ENCODE results near the gene DNAJB5. TPM values are rescaled to one million over a fixed set of nuclear protein-coding genes. Genes with fewer than 3 reads are reported as not detected.

The DNAJB5 gene
- total RNA-seq, 1 experiment from 2014 or later: 3.4 TPM

DNA sequence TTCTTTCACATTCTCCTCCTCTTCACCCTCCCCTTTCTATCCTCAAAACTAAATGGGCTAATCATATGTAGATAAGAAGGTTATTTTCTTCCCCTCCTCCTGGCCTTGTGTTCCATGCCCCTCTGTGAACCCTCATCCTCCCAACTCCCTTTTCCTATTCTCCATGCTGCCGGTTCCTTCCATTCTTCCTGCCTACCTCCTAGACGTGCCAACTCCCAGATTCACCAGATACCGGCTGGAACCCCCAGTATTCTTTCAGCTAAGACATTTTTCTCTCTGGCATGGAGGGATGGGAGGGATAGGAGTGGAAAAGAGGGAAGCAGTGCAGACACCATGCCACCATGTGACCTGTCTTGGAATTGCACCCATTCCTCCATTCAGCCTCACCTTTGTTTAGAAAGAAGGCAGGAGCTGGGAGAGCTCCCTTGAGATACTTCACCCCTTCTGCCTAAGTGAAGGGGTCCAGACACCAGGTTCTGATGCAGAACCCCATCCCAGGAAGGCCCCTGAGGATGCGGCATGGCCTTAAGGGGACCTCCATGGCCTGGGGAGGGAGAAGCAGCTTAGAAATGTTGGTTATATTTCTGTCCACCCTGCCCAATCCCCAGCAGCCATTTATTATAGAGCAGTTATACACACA lies 4.8 kb downstream of the DNAJB5 start:
- Histone ChIP-seq H3K4me1 (peaks cover 29% of the 10 kb centered on the region), H3K36me3 (ENCODE audit: control insufficient read depth, insufficient read depth, low read length) (no peaks in the 10 kb centered on the region), H3K9me3 (no peaks in the 10 kb centered on the region), H3K27me3 (replicated peaks; ENCODE audit: control insufficient read depth, insufficient read depth, low read length) (no peaks in the 10 kb centered on the region), H3K4me3 (ENCODE audit: low read depth, low read length) (no peak overlapping the region)
- POLR2A ChIA-PET: interaction anchor here (1.5 kb wide), 1 partner anchor 78 kb away, joined by 4 read pairs; the partner anchor contains the start of gene VCP
- no peaks in the 10 kb centered on the region for H3K27me3 Mint-ChIP-seq (ENCODE audit: insufficient read depth, unreplicated experiment)
- no TSS peak for BruUV-seq (replicated peaks)
- DNase-seq: peak; percentile 53 to 66
- CTCF ChIA-PET: interaction anchor here (0.7 to 2.9 kb wide), 11 partner anchors 10 to 319 kb away, joined by 3 to 48 read pairs (median 6); partner anchors contain the start of gene VCP
- no peaks in the 10 kb centered on the region for H3K9me3 Mint-ChIP-seq (ENCODE audit: unreplicated experiment)
- intact Hi-C loops (cut with micrococcal nuclease; ENCODE audit: unreplicated experiment): loop anchor here (1.0 to 2.0 kb wide), 2 partner anchors 56 to 95 kb away; no protein-coding TSS in a partner anchor
- no peak overlapping the region for H3K4me3 Mint-ChIP-seq (ENCODE audit: unreplicated experiment)
- H3K4me1 Mint-ChIP-seq (ENCODE audit: low read depth, unreplicated experiment): peaks cover 22% of the 10 kb centered on the region
- peaks cover 3% of the 10 kb centered on the region for H3K36me3 Mint-ChIP-seq (ENCODE audit: insufficient read depth, unreplicated experiment)
- TF ChIP-seq, protein P1, sequence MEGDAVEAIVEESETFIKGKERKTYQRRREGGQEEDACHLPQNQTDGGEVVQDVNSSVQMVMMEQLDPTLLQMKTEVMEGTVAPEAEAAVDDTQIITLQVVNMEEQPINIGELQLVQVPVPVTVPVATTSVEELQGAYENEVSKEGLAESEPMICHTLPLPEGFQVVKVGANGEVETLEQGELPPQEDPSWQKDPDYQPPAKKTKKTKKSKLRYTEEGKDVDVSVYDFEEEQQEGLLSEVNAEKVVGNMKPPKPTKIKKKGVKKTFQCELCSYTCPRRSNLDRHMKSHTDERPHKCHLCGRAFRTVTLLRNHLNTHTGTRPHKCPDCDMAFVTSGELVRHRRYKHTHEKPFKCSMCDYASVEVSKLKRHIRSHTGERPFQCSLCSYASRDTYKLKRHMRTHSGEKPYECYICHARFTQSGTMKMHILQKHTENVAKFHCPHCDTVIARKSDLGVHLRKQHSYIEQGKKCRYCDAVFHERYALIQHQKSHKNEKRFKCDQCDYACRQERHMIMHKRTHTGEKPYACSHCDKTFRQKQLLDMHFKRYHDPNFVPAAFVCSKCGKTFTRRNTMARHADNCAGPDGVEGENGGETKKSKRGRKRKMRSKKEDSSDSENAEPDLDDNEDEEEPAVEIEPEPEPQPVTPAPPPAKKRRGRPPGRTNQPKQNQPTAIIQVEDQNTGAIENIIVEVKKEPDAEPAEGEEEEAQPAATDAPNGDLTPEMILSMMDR (IDR thresholded peaks at IDR 0.05; ENCODE audit: insufficient read depth in 1 of 2, low read depth in 1 of 2, low read length in 1 of 2, severe bottlenecking in 1 of 2, unreplicated experiment in 1 of 2): peak; percentile 70 to 77
- no peak overlapping the region for H3K27ac Mint-ChIP-seq (ENCODE audit: unreplicated experiment)

DNA sequence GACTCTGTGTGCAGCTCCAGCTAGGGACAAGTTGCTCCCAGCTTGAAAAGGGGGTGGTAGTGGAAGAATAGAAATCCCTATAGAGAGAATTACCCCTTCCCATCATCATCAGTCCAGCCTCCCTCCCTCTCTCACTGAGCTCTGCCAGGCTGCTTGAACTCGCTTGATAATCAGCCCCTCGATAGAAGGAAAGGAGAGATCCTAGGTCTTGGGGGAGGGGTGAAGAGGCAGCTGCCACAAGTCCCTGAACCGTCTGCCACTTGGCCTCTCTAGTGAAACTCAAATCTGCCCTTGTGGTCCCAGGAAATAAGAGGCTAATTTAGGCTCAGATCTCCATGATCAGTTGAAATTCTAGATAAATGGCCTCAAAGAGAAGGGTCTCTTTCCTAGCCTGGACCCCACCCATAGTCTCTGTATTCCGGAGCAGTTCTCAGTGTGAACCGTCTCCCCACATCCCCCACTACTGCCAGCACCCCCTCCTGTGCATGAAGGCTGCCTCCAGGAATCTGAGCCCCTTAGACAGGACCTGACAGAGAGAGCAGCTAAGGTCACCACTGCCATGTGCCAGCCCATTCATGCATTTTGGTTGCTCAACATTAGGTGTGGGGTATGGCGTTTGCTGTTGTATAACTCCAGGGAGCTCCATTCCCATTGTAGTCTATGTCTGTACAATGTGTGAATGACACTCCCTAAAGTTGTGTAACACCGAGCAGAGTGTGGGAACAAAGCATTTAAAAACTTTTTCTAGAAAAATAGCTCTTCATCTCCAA lies 5.5 kb downstream of the DNAJB5 start:
- H3K9me3 Mint-ChIP-seq (ENCODE audit: unreplicated experiment): no peaks in the 10 kb centered on the region
- Histone ChIP-seq H3K4me3 (ENCODE audit: low read depth, low read length) (no peak overlapping the region), H3K36me3 (ENCODE audit: control insufficient read depth, insufficient read depth, low read length) (no peaks in the 10 kb centered on the region), H3K27me3 (replicated peaks; ENCODE audit: control insufficient read depth, insufficient read depth, low read length) (no peaks in the 10 kb centered on the region), H3K9me3 (no peaks in the 10 kb centered on the region), H3K4me1 (peaks cover 29% of the 10 kb centered on the region)
- ChIA-PET POLR2A (interaction anchor here (1.5 kb wide), 1 partner anchor 77 kb away, joined by 4 read pairs; the partner anchor contains the start of gene VCP), CTCF (interaction anchor here (0.7 to 2.9 kb wide), 11 partner anchors 10 to 320 kb away, joined by 3 to 48 read pairs (median 6); partner anchors contain the start of gene VCP)
- intact Hi-C loops (cut with micrococcal nuclease; ENCODE audit: unreplicated experiment): loop anchor here (1.0 to 2.0 kb wide), 2 partner anchors 56 to 96 kb away; no protein-coding TSS in a partner anchor
- H3K4me1 Mint-ChIP-seq (ENCODE audit: low read depth, unreplicated experiment): peaks cover 19% of the 10 kb centered on the region
- no peaks in the 10 kb centered on the region for H3K27me3 Mint-ChIP-seq (ENCODE audit: insufficient read depth, unreplicated experiment)
- H3K36me3 Mint-ChIP-seq (ENCODE audit: insufficient read depth, unreplicated experiment): no peaks in the 10 kb centered on the region
- no TSS peak for BruUV-seq (replicated peaks)
- H3K27ac Mint-ChIP-seq (ENCODE audit: unreplicated experiment): peak overlapping the region; percentile 42
- DNase-seq: no peak
- H3K4me3 Mint-ChIP-seq (ENCODE audit: unreplicated experiment): no peak overlapping the region
- TF ChIP-seq, protein P1 (IDR thresholded peaks at IDR 0.05; ENCODE audit: insufficient read depth in 1 of 2, low read depth in 1 of 2, low read length in 1 of 2, severe bottlenecking in 1 of 2, unreplicated experiment in 1 of 2): no peak

DNA sequence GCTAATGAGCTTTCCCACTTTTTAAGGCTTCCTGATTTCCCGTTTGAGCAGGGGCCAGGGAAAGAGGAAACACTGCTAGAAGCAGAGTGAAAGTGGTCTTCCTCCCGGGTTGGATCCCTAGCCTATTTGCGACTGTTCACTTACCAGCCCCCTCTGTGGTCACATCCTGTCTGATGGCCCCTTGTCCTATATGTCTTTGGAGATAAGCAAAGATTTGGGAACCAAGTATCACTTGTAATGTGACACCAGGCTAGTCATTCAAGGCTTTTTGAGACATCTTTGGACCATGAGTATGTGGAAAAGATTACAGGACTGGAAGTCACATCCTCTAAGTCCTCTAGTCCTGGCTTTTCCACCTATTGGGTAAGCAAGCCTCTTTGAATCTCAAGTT lies 6.1 kb downstream of the DNAJB5 start:
- POLR2A ChIA-PET: no interaction called here
- H3K4me1 Mint-ChIP-seq (ENCODE audit: low read depth, unreplicated experiment): peaks cover 19% of the 10 kb centered on the region

More for the DNA sequence above, 6.1 kb downstream of the DNAJB5 start:
- H3K4me1 ChIP-seq: peaks cover 24% of the 10 kb centered on the region
- H3K9me3 ChIP-seq: no peaks in the 10 kb centered on the region
- H3K36me3 ChIP-seq (ENCODE audit: control insufficient read depth, insufficient read depth, low read length): no peaks in the 10 kb centered on the region
- H3K27me3 ChIP-seq (replicated peaks; ENCODE audit: control insufficient read depth, insufficient read depth, low read length): no peaks in the 10 kb centered on the region
- DNase-seq: no peak
- no peak overlapping the region for H3K4me3 Mint-ChIP-seq (ENCODE audit: unreplicated experiment)
- intact Hi-C loops (cut with micrococcal nuclease; ENCODE audit: unreplicated experiment): loop anchor here (2.0 kb wide), 1 partner anchor 55 kb away; no protein-coding TSS in a partner anchor
- TF ChIP-seq, protein P1 (IDR thresholded peaks at IDR 0.05; ENCODE audit: insufficient read depth in 1 of 2, low read depth in 1 of 2, low read length in 1 of 2, severe bottlenecking in 1 of 2, unreplicated experiment in 1 of 2): no peak
- no peaks in the 10 kb centered on the region for H3K27me3 Mint-ChIP-seq (ENCODE audit: insufficient read depth, unreplicated experiment)
- H3K9me3 Mint-ChIP-seq (ENCODE audit: unreplicated experiment): no peaks in the 10 kb centered on the region
- H3K4me3 ChIP-seq (ENCODE audit: low read depth, low read length): no peak overlapping the region
- BruUV-seq (replicated peaks): no TSS peak
- no peaks in the 10 kb centered on the region for H3K36me3 Mint-ChIP-seq (ENCODE audit: insufficient read depth, unreplicated experiment)
- H3K27ac Mint-ChIP-seq (ENCODE audit: unreplicated experiment): peak overlapping the region; percentile 42
- CTCF ChIA-PET: interaction anchor here (2.4 to 2.9 kb wide), 2 partner anchors 96 to 235 kb away, joined by 6 to 48 read pairs; no protein-coding TSS in a partner anchor
